NCI-H2171 treated with DMSO at 0.1 percent for 48 hours (cell line): ENCODE data around the gene SRD5A2.
"Not testable (repeated sequence)": the region's sequence is repeated elsewhere in the genome, so short reads cannot be mapped to it uniquely, and the experiment has no call there.

Experiments used
- DNase-seq: peaks from one replicate; lab custom pipeline; 2025; lab: John Stamatoyannopoulos, UW

Gene SRD5A2

DNA sequence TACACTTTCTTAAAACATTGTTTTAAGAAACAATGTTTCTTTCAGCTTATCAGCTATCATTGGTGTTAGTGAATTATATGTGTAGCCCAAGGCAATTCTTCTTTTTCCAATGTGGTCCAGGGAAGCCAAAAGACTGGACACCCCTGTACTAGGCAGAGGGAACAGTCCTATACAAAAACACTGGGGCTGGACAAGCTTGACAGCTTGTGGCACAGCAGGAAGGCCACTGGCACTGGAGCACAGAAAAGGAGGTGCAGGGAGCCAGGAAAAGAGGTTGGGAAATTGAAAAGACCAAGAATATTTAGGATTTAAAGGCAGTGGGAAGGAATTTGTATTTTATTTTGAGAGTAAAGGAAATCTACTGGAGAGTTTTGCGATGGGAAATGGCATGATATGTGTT, 47.7 kb downstream of the SRD5A2 start:
- DNase-seq: no peak

DNA sequence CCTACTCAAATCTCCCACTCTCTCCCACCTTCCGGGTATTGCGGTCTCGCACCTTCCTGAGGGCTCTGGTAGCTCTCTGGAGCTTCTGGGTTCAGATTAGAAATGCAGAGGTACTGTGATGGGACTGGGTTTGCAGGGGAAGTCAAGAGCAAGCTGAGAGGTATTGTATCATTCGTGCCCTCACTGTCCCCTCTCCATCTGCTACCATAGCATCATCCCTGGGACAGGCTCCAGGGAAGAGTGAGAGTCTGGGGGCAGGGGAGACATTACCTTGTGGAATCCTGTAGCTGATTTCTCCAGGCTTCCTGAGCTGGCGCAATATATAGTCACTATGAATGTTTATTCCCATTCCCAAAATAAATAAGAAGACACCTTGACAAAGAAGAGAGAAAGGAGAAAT, 49.6 kb downstream of the SRD5A2 start:
- no peak for DNase-seq

DNA sequence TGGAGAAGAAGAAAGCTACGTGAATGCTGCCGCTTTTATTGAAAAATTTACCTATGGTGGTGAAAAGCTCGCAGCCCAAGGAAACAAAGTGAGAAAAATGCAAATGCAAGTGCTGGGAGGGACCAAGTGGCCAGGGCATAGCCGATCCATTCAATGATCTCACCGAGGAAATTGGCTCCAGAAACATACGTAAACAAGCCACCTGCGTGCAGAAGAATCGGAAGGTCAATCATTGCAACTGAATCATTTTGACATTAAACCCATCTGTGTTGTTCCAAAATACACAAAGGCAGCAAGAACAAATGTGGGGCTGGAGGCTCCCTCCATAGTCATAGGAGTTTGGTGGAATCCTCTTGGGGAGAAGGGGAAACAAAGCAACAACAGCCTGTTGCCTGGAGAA, 51.5 kb downstream of the SRD5A2 start:
- no peak for DNase-seq

DNA sequence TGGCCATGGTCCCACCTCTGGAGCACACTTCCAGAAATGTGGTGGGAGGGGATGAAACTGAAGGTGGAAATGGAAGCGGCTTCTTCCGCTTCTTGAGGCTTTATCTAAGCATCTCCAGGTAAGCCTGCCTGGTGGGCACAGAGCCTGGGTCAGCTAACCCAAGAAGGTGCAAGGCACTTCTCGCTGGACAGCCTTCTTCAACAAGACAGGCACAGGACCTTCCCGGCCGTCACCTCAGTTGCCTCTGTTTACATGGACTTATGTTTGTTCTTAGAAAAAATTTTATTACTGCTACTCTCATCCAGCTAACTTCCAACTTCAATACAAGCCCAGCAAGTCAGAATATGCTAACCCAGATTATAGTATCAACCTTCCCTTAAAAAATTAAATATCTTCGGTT, 51.9 kb downstream of the SRD5A2 start:
- DNase-seq: no peak

DNA sequence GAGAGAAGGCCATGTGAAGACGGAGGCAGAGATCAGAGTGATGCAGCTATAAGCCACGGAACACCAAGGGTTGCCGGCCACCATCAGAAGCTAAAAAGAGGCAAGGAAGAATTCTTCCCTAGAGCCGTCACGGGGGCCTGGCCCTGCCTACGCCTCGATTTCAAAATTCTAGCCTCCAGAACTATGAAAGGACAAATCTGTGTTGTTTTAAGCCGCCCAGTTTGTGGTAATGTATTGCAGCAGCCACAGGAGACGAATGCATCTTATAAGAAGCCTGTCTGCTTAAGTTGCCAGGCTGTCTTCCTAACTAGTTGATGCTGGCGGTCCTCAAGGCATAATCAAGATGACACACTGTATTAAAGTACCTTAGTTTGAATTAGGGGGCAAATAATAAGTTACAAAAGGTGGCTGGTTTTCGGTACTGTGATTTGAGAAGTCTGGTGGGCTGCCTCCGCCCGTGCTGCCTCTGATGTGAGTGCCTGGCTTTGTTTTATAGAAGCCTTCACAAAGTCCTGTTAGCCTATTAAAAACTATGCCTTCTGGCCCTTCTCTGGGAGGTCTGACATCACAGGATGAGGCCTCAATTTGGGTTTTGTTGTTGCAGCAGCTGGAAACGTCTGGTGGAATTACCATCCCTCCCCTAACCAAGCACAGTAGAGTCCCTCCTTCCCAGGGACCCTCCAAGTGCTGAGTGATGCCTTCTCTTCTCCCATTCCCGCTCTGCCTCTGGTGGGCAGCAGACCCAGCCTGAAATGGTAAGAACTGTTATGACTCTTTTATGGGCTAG, 53.6 kb downstream of the SRD5A2 start:
- DNase-seq: no peak

DNA sequence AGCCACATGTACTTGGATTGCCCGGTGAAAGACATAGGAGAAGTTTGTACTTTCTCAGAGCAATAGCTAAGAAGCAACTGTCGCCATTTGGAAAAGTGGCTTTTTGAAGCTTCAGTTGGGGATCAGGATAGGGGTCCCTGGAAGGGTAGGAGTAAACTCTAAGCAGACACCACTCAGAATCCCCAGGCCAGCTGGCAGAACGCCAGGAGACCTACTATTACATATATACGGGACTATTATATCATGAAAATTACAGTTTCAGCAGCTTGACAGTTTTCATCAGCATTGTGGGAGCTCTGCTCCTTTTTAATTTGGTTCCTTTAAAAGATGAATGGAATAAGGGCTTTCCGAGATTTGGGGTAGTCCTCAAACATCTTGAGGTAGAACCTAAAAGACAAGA, 54.9 kb downstream of the SRD5A2 start:
- DNase-seq: no peak

DNA sequence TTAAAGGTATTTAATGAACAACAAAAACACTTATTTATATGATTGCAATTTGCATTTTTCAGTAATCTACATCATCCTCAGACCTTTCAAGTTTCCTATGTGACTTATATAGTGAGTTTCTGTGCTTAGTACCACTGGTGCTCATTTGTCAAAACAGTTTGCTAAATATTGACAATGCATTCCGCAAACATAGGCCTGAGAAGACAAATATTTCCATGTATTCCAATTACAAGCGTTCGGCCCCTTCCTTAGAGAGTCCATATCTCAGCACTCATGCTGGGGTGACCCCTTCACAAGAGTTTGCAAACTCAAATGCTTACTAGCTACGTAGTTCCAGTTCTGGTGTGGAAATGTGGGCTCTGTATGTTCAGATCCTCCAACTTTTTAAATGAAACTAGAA, 56.1 kb downstream of the SRD5A2 start:
- no peak for DNase-seq

DNA sequence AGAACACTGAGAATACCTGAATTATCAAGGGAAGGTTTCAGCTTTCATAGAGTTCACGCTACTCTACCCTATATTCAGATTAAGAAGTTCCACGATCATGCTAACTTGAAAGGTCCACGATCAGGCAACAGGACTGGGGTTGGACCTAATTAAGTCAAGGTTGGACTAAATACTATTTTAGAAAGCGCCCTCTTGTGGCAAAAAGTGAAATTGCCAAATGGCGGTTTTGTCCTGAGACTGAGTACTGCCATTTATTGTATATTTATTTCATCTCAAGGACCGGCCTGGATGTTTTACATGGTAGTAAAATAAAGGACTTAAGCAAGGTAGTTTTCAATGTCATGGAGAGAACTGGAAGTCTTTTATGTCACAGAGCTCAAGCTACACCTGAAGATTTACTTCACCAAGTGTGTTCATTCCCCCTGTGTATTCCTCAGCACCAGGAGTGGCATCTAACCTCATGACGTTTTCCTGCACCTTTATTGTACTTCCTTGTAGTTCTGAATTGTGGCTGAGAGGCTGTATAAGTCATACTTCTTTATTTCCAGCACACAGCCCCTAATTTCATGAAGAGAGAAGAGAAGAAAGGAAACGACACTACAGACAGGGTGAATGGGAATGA, 56.8 kb downstream of the SRD5A2 start:
- no peak for DNase-seq

DNA sequence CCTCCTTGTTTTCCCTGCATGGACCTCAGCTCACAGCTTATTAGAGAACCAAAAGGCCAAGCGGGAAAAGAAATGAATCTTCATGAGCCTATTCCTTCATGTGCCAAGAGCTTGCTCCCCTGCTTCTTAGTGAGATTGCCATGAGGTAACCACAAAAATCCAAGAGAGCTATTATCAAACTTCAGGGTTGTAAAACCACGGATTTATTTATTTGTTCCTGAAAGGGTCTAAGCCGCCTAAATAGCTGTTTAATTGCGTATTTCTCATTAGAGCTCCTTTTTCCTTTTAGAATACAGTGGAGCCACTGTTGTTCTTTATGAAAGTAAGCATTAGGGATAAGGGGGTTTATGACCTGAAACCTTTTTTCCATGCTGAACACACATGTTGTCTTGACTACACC, 58.0 kb downstream of the SRD5A2 start:
- no peak for DNase-seq

DNA sequence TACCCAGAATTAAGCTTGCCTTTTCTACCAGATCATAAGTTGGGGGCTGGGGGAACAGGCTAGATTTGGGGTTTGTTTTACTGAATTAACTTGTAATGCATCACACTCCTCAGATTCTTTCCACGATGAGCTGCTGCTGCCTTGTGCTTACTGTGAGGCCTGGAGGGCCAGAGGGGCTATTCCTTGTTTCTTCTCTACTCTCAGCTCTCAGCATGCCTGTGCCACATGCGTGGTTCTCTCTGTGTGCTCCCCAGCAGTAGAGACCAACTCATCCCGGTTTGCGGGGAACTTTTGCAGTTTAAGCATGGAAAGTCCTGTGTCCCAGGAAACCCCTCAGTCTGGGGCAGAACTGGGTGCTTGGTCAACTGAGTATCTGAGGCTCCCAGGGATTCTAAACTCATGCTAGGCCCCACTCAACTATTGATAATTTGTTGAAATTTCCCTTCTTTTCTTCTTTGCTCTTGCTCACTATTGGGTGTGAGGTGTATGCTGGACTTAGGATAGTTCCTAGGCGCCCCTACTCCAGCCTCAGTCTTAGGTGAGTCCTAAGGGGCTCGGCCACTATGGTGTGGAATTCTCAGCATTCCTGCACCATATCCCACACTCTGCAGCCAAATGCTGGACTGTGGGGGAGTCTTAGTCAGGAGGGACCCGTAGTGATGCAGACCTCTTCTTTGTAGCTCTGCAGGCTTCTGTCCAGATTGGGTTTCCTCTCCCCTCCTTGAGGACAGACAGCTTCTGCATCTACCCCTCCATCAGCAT, 63.1 kb downstream of the SRD5A2 start:
- no peak for DNase-seq

DNA sequence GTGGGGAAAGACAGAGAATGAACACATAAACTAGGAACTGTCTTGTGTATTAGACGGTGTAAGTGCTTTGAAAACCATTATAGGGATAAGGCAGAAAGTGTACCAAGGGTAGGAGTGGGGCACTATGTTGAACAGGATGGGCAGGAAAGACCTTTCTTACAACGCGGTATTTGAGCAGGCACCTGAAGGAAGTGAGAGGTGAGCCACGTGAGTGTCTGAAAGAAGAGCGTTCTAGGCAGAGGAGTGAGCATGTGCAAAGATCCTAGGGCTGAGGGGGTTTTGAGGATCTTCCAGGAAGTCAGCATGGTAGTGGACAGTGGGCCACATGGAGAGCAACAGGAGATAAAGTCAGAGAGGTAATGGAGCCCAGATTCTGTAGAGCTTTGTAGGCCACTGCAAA, 65.2 kb downstream of the SRD5A2 start:
- no peak for DNase-seq

DNA sequence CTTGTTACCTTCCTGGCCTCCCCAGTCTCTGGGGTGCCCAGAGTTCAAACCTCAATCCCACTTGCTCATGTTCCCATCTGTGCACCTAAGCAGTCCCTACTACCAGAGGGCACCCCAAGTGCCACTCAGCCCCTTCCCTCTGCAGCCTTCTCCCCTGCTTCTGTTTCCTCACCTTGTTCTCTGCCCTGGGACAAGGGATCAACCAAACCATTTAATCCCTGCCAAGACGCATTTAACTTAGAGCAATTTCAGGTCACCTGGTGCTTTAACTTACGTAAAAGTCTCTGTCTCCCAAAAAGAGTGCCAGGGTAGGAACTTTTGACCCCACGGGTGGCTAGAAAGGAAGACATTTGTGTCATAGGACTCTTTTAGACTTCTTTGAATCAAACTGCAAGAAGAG, 67.2 kb downstream of the SRD5A2 start:
- DNase-seq: no peak

DNA sequence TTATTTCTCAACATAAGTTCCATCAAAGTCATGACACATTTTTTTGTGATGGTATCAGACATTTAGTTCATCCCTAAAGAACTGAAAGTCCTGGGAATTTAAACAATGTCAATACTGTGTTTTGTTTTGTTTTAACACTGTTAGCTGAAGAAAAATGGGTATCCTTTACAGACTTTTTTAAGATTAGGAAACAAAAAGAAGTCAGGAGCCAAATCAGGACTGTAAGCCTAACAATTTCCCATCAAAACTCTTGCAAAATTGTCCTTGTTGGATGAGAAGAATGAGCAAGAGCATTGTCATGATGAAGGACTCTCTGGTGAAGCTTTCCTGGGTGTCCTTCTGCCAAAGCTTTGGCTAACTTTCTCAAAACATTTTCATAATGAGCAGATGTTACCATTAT, 69.4 kb downstream of the SRD5A2 start:
- no peak for DNase-seq

DNA sequence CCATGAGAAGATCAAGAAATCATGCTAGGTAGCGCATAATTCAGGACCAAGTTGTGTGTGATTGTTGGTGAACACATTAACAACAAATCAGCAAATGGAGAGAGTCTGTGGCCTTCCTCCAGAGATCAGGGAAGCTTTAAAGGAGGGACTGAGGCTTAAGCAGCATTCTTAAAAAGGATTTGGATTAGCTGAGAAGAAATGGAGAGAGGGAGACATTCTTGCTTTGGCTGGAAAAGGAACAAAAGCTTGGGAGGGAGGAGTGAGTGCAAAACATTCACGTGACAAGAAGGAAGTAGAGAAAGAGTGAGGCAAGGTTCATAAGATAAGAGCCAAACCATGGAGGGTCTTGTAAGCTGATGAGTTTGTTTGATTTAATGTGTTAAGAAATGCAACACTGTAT, 75.6 kb downstream of the SRD5A2 start:
- no peak for DNase-seq

DNA sequence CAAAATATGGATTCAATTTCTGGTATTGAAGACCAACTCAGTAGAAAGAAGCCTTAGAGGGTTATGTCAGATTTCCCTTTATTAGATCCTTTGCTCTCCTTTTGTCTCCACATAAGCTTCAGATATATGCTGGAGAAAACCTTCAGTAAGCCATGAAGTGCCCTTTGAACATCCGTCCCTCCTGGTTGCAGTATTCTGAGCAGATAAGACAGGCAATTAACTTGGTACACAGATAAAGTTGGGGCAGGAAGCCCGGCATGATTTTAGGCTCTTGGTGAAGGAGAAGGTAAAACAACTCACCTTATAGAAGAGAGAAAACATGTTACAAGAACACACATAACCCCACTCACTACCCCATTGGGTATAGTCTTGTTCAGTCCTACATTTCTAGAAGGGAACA, 76.4 kb downstream of the SRD5A2 start:
- no peak for DNase-seq

DNA sequence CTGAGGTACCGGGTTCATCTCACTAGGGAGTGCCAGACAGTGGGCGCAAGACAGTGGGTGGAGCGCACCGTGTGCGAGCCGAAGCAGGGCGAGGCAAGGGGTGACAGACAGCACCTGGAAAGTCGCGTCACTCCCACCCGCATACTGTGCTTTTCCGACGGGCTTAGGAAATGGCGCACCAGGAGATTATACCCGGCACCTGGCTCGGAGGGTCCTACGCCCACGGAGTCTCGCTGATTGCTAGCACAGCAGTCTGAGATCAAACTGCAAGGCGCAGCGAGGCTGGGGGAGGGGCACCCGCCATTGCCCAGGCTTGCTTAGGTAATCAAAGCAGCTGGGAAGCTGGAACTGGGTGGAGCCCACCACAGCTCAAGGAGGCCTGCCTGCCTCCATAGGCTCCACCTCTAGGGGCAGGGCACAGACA, 84.3 kb downstream of the SRD5A2 start:
- DNase-seq: not testable (repeated sequence)

DNA sequence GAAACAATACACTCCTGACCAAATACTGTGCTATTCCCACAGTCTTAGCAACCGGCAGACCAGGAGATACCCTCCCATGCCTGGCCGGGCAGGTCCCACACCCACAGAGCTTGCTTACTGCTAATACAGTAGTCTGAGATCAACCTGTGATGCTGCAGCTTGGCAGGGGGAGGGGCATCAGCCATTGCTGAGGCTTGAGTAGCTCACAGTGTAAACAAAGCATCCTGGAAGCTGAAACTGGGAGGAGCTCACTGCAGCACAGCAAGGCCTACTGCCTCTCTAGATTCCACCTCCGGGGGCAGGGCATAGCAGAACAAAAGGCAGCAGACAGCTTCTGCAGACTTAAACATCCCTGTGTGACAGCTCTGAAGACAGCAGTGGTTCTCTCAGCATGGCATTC, 91.4 kb downstream of the SRD5A2 start:
- not testable (repeated sequence) for DNase-seq

DNA sequence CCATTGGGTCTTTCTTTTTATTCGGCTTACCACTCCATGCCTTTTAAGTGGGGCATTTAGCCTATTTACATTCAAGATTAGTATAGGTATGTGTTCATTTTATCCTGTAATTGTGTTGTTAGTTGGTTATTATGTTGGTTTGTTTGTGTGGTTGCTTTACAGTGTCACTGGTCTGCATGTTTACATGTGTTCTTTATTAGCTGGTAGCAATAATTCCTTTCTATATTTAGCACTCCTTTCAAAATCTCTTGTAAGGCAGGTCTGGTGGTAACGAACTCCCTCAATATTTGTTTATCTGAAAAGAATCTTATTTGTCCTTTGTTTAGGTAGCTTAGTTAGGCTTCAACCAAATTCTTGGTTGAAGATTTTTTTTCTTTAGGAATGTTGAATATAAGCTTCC, 97.5 kb downstream of the SRD5A2 start:
- no peak for DNase-seq

DNA sequence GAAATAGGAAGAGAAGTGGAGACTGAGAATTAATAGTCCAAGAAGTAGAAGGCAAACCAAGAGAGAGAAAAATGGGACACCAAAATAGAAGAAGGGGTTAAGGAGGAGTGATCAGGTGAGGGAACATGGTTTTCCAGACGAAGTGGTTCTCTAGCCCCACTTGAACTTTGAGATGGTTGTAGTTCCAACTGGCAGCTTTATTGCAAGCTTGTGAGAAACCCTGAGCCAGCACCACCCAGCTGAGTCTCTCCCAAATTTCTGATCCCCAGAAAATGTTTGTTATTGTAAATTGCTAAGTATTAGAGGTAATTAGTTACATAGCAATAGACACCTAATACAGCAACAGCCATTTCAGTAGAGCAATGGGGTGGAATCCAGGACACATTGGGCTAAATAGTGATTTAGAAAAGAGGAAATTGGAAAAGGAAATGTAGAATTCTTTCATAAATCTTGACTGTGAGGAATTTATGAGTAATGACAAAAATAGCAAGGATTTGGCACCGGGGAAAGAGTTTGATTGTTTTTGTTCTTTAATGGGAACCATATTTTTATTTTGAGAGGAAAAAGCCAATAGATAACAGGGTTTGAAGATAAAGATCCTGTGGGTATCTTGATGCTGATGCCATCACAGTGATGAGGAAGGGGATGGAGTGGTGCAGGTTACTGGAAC, 104.1 kb downstream of the SRD5A2 start:
- no peak for DNase-seq

DNA sequence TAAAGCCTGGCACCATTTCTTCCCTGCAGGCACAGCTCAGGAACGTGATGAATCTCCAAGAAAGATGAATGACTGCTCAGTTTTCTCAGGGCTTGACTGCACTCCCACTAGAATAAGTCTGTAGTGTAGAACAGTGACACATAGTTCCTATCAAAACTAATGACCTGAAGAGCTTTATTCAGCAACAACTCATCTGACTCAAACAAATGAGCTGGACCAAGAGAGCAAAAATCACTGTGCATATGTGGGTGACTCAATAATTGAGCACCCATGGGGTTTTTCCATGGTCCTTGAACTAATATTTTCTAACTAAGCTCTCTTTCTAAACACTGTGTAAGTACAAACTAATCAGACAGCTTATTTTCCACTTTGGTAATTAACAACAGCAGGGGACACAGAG, 105.0 kb downstream of the SRD5A2 start:
- DNase-seq: no peak

DNA sequence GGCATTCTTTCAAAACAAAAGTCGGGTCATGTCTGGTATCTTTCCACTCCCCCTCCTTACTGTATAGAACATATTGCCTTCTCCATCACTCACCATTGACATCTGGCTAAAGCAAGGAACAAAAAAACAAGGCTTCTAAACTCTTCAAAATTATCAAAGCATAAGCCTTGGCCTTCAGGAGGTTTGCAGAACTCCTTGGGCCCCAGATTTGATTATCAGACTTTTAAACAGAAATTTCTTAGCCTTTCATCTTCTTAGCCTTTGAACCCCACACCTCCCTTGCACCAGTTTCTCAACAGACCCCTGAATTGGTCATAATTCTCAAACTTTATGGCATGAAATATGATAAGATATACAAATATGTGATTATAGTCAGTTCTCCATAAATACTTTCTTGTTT, 106.4 kb downstream of the SRD5A2 start:
- DNase-seq: no peak
